Measurements from ENCODE around the gene OSBPL2. TPM values are rescaled to one million over a fixed set of nuclear protein-coding genes. Genes with fewer than 3 reads are reported as not detected.

The OSBPL2 gene
- total and polyA plus RNA-seq, 2 donors (not counting 3 experiments of a cell fraction or from before 2014, with no cell fraction given): 13.1 to 33.0 TPM

- no peaks in the 10 kb centered on the region for H3K27me3 ChIP-seq (ENCODE audit: control insufficient read depth in 2 of 2, insufficient read depth in 2 of 2, low read length in 2 of 2)
- POLR2A ChIA-PET: no interaction called here
- no peak for TF ChIP-seq GATA2 (IDR thresholded peaks at IDR 0.05; ENCODE audit: insufficient read depth, insufficient read length, low read depth, low read length)
- no peak for TF ChIP-seq CTCF (IDR thresholded peaks at IDR 0.05; ENCODE audit: extremely low read depth in 1 of 2, insufficient read depth in 1 of 2, low read depth in 1 of 2, low read length in 2 of 2)
- no peak for TF ChIP-seq MYC (IDR thresholded peaks at IDR 0.05; ENCODE audit: low read depth, low read length)
- TF ChIP-seq, protein P1, sequence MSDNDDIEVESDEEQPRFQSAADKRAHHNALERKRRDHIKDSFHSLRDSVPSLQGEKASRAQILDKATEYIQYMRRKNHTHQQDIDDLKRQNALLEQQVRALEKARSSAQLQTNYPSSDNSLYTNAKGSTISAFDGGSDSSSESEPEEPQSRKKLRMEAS (IDR thresholded peaks at IDR 0.05; ENCODE audit: insufficient read depth, insufficient read length): no peak
- TF ChIP-seq JUN (IDR thresholded peaks at IDR 0.05; ENCODE audit: borderline replicate concordance, insufficient read depth, insufficient read length, low read depth): no peak
- no peak for TF ChIP-seq POLR2A (IDR thresholded peaks at IDR 0.05; ENCODE audit: low read depth, low read length)
- no peak for TF ChIP-seq FOS (IDR thresholded peaks at IDR 0.05; ENCODE audit: borderline replicate concordance, insufficient read depth, low read length)
- TF ChIP-seq EZH2 (IDR thresholded peaks at IDR 0.05; ENCODE audit: borderline replicate concordance, low read depth, low read length, severe bottlenecking): no peak
- no peak for TF ChIP-seq POLR2AphosphoS5 (IDR thresholded peaks at IDR 0.05; ENCODE audit: insufficient read depth, low read depth, low read length)
- CTCF ChIA-PET: no interaction called here
- H4K20me1 ChIP-seq (replicated peaks; ENCODE audit: control insufficient read depth, extremely low read depth, insufficient read depth, low read length): no peaks in the 10 kb centered on the region
- H3K9me1 ChIP-seq (replicated peaks; ENCODE audit: control insufficient read depth, extremely low read depth, insufficient read depth, low read length): no peaks in the 10 kb centered on the region
- dilution Hi-C loops (cut with MboI; ENCODE audit: extremely low pct_ligation_motif_present, low sequenced_read_pairs) (no loop called here), intact Hi-C loops (cut with micrococcal nuclease) (no loop called here)
- H3K36me3 ChIP-seq (ENCODE audit: control insufficient read depth in 2 of 2, extremely low read depth in 1 of 2, insufficient read depth in 2 of 2, low read length in 2 of 2): peaks cover 3 to 33% of the 10 kb centered on the region in 2 experiments
- no peak overlapping the region for H3K4me2 ChIP-seq (ENCODE audit: insufficient read depth, low read length)
- H3K9me3 ChIP-seq (replicated peaks; ENCODE audit: control insufficient read depth, insufficient read depth, low read length): no peaks in the 10 kb centered on the region
- H3K4me1 ChIP-seq (ENCODE audit: control insufficient read depth, extremely low read depth, insufficient read depth, low read length): no peaks in the 10 kb centered on the region
- no peak overlapping the region for H3K9ac ChIP-seq (replicated peaks; ENCODE audit: extremely low read depth, insufficient read depth, low read length)
- no peak overlapping the region for H2AFZ ChIP-seq (ENCODE audit: low read depth, low read length)
- FAIRE-seq (no peak), DNase-seq (ENCODE audit: low read depth, low spot score) (no peak)
- BruUV-seq (replicated peaks): no TSS peak
- no peak overlapping the region for H3K27ac ChIP-seq (ENCODE audit: insufficient read depth, low read depth, low read length)
- no peak overlapping the region for H3K4me3 ChIP-seq (replicated peaks in 1 of 3; ENCODE audit: insufficient read depth in 1 of 3, low read depth in 1 of 3, low read length in 3 of 3)
- peaks cover 3% of the 10 kb centered on the region for H3K79me2 ChIP-seq (ENCODE audit: control insufficient read depth, insufficient read depth, low read length)
Observed at GRCh38 chr20:62338294-62338620, 99.9 kb downstream of the OSBPL2 start.

Data from endothelial cell of umbilical vein (primary cell).